GM12875 (cell line): ENCODE results near the gene HIVEP1.

Source experiments
- H3K4me3 ChIP-seq: one replicate; pipeline ENCODE4 v1.5.1; 2011; ENCODE audit warnings: low read depth, low read length, control low read depth
- TF ChIP-seq, protein P1 (sequence below): IDR thresholded peaks from 2 replicates; pipeline ENCODE4 v1.5.1; 2011; ENCODE audit warnings: low read depth, mild to moderate bottlenecking, control low read depth, inconsistent platforms, low read length, moderate library complexity, borderline replicate concordance; ENCODE audit not compliant: insufficient read depth

The HIVEP1 gene

DNA sequence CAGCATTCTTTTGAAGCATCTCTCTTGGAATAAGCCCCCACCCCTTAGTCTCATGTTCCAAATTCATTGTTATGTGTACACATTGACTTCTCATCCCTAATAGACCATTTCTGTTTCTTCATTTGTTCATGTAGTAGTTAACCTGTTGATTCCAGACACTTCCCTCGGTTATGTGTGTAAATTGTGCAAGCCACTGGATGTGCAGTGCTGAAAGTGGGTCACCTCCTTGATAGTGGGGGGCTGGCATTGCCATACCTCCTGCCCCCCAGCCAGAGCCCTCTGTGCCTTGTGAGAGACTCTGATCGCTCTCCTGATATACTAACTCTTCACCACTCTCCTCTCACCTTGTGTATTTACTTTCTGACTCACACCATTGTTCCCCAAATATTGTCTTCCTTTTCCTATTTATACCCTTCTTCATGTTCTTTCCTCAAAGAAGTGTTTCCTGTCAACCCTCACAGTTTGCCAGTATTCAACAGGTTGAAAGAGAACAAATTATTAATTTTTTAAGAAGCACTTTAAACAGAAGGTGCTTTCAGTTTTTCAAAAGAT lies 59.0 kb downstream of the HIVEP1 start:
- TF ChIP-seq, protein P1, sequence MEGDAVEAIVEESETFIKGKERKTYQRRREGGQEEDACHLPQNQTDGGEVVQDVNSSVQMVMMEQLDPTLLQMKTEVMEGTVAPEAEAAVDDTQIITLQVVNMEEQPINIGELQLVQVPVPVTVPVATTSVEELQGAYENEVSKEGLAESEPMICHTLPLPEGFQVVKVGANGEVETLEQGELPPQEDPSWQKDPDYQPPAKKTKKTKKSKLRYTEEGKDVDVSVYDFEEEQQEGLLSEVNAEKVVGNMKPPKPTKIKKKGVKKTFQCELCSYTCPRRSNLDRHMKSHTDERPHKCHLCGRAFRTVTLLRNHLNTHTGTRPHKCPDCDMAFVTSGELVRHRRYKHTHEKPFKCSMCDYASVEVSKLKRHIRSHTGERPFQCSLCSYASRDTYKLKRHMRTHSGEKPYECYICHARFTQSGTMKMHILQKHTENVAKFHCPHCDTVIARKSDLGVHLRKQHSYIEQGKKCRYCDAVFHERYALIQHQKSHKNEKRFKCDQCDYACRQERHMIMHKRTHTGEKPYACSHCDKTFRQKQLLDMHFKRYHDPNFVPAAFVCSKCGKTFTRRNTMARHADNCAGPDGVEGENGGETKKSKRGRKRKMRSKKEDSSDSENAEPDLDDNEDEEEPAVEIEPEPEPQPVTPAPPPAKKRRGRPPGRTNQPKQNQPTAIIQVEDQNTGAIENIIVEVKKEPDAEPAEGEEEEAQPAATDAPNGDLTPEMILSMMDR = no peak

GRCh38 chr6:12075067-12075563 lies 63.0 kb downstream of the HIVEP1 start:
- H3K4me3 ChIP-seq = no peak overlapping the region

More for the DNA sequence above, 59.0 kb downstream of the HIVEP1 start:
- no peak overlapping the region for H3K4me3 ChIP-seq

DNA sequence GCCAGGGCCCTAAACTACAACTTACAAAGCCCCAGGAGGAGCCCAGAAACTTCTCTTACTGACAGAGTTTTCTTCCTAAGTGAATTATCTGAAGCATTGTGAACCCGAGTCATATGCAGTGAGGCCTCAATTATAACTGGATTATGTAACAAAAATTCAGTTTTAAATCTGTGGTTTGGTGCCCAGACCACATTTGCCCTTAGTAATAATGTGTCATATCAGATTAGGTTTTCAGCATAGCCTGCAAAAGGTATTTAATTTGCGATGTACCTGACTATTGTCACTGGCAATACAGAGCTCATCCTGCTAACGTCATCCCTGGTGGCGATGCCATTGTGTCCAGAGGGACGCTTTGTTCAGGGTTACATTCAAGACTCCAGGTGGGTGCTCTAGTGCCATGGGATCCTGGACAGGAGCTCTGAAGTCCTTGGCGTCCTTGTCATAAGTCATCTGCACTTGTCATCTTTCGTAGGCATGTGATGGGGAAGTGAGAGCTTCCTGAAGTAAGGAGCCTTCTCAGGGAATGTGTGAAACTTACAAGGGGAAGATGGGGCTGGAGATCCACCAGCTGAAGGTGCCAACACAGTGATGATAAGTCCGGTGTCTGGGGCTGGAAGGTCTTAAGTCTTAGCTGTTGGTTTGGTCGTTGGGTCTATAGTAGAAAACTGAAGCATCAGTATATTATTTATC lies 65.1 kb downstream of the HIVEP1 start:
- TF ChIP-seq, protein P1 = no peak

More at GRCh38 chr6:12075067-12075563, 63.0 kb downstream of the HIVEP1 start:
- TF ChIP-seq, protein P1 = peak; percentile 20; the same call in 1 of the 2 replicates

DNA sequence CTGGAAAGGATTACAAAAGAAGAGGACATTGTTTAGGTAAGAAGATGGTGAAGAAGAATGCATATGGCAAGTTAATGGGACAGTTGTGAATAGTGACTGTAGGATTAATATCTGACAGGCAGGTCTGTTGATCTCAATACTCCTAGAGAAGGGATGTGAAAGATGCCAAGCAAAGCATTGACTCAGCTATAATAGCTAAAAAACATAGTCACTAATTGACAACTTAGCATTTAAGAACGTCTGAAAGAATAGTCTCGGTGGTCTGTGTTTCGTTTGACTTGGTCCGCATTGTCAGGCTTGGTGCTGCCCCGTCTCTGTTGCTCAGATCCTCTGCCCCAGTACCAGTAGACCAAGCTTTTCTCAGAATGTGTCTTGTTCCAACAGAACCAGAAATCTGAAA lies 65.9 kb downstream of the HIVEP1 start:
- H3K4me3 ChIP-seq = no peak overlapping the region
- TF ChIP-seq, protein P1 = no peak

More for the DNA sequence above, 65.1 kb downstream of the HIVEP1 start:
- H3K4me3 ChIP-seq = no peak overlapping the region

GRCh38 chr6:12081771-12082170 lies 69.7 kb downstream of the HIVEP1 start:
- no peak overlapping the region for H3K4me3 ChIP-seq

GRCh38 chr6:12082368-12082767 lies 70.3 kb downstream of the HIVEP1 start:
- TF ChIP-seq, protein P1 = no peak
- no peak overlapping the region for H3K4me3 ChIP-seq

More at GRCh38 chr6:12081771-12082170, 69.7 kb downstream of the HIVEP1 start:
- TF ChIP-seq, protein P1 = no peak

DNA sequence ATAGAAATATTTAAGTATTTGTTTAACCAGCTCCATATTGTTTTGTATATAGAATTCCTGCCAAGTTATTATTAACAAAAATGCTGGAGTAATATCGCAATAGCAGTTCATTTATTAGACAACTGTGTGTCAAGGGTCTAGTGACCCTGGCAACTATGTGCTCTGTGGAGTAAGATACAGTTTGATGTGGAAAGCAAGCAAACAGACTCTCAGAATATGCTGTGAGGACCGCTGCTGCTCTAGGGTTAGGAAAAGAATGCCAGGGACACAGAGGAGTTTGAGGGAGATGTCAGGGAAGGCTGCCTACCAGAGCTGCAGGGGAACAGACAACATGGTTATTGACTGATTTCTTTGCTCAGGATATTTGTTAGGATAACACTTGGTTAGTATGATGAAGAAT lies 71.2 kb downstream of the HIVEP1 start:
- TF ChIP-seq, protein P1 = no peak
- H3K4me3 ChIP-seq = no peak overlapping the region
